ENCODE data around the gene CALN1.
"Not testable (repeated sequence)": the region's sequence is repeated elsewhere in the genome, so short reads cannot be mapped to it uniquely, and the experiment has no call there.

The CALN1 gene

GRCh38 chr7:71925663-71926062 is 486.5 kb downstream of the CALN1 start:
- H4K91ac ChIP-seq (ENCODE audit: low read depth, low read length, poor library complexity) = no peak overlapping the region
- peaks cover 0 to 10% of the 10 kb centered on the region in 2 donors for H3K9me3 ChIP-seq (replicated peaks in 1 of 2; ENCODE audit: control insufficient read depth in 2 of 2, insufficient read depth in 1 of 2, low read depth in 1 of 2, low read length in 2 of 2)
- no peak overlapping the region for H3K27ac ChIP-seq (replicated peaks; ENCODE audit: low read length)
- H3K79me1 ChIP-seq (ENCODE audit: low read depth, low read length) = no peaks in the 10 kb centered on the region
- H3K9ac ChIP-seq (ENCODE audit: low read depth, low read length, poor library complexity) = no peak overlapping the region
- no peaks in the 10 kb centered on the region for H3K4me1 ChIP-seq (ENCODE audit: control insufficient read depth in 2 of 2, insufficient read depth in 1 of 2, low read depth in 1 of 2, low read length in 2 of 2)
- H2BK120ac ChIP-seq (ENCODE audit: low read depth, low read length) = no peak overlapping the region
- H3K27me3 ChIP-seq (ENCODE audit: control insufficient read depth in 3 of 3, insufficient read depth in 3 of 3, low read depth in 1 of 3, low read length in 3 of 3) = peaks cover 0 to 2% (median 0%) of the 10 kb centered on the region in 3 experiments
- H3K4me3 ChIP-seq (ENCODE audit: low read length in 2 of 2) = no peak overlapping the region
- no peak overlapping the region for H2AFZ ChIP-seq (ENCODE audit: low read length)
- WGBS, 2 donors (ENCODE audit: extremely low coverage in 2 of 2, insufficient read length in 2 of 2, insufficient replicate concordance in 1 of 2) = no CpG with 5 or more reads among the region's 7 CpGs
- H3K14ac ChIP-seq (ENCODE audit: low read length) = no peak overlapping the region
- H2BK15ac ChIP-seq (ENCODE audit: low read length) = no peak overlapping the region
- no peak overlapping the region for H3K18ac ChIP-seq (ENCODE audit: low read length)
- H2BK5ac ChIP-seq (ENCODE audit: low read length) = no peak overlapping the region
- no peak overlapping the region for H2AK5ac ChIP-seq (ENCODE audit: low read depth, low read length)
- no peak overlapping the region for H3K4ac ChIP-seq (ENCODE audit: low read length)
- H4K8ac ChIP-seq (ENCODE audit: low read depth, low read length) = no peak overlapping the region
- H2BK12ac ChIP-seq (ENCODE audit: low read length) = no peak overlapping the region
- no peak for DNase-seq (ENCODE audit: low spot score)
- H3K36me3 ChIP-seq (replicated peaks in 1 of 2; ENCODE audit: control insufficient read depth in 2 of 2, insufficient read depth in 2 of 2, low read length in 2 of 2) = no peaks in the 10 kb centered on the region
- no peak overlapping the region for H3K4me2 ChIP-seq (ENCODE audit: insufficient read depth, low read length, poor library complexity, severe bottlenecking)
- H3K23ac ChIP-seq (ENCODE audit: low read depth, low read length, poor library complexity) = no peak overlapping the region

GRCh38 chr7:71914204-71914603 is 497.9 kb downstream of the CALN1 start:
- no CpG with 5 or more reads among the region's 4 CpGs for WGBS, 2 donors (ENCODE audit: extremely low coverage in 2 of 2, insufficient read length in 2 of 2, insufficient replicate concordance in 1 of 2)
- H4K8ac ChIP-seq (ENCODE audit: low read depth, low read length); DNase-seq (ENCODE audit: low spot score); H4K91ac ChIP-seq (ENCODE audit: low read depth, low read length, poor library complexity); H2BK5ac ChIP-seq (ENCODE audit: low read length); H3K4me2 ChIP-seq (ENCODE audit: insufficient read depth, low read length, poor library complexity, severe bottlenecking); H3K9me3 ChIP-seq (replicated peaks in 1 of 2; ENCODE audit: control insufficient read depth in 2 of 2, insufficient read depth in 1 of 2, low read depth in 1 of 2, low read length in 2 of 2); H2BK15ac ChIP-seq (ENCODE audit: low read length); H3K4me1 ChIP-seq (ENCODE audit: control insufficient read depth in 2 of 2, insufficient read depth in 1 of 2, low read depth in 1 of 2, low read length in 2 of 2); H2AK5ac ChIP-seq (ENCODE audit: low read depth, low read length); H3K27me3 ChIP-seq (ENCODE audit: control insufficient read depth in 3 of 3, insufficient read depth in 3 of 3, low read depth in 1 of 3, low read length in 3 of 3); H3K18ac ChIP-seq (ENCODE audit: low read length); H2AFZ ChIP-seq (ENCODE audit: low read length); H3K23ac ChIP-seq (ENCODE audit: low read depth, low read length, poor library complexity); H3K36me3 ChIP-seq (replicated peaks in 1 of 2; ENCODE audit: control insufficient read depth in 2 of 2, insufficient read depth in 2 of 2, low read length in 2 of 2); H3K14ac ChIP-seq (ENCODE audit: low read length); H3K79me1 ChIP-seq (ENCODE audit: low read depth, low read length); H2BK12ac ChIP-seq (ENCODE audit: low read length); H3K9ac ChIP-seq (ENCODE audit: low read depth, low read length, poor library complexity); H3K27ac ChIP-seq (replicated peaks; ENCODE audit: low read length); H3K4me3 ChIP-seq (ENCODE audit: low read length in 2 of 2); H2BK120ac ChIP-seq (ENCODE audit: low read depth, low read length); H3K4ac ChIP-seq (ENCODE audit: low read length): not testable (repeated sequence)

GRCh38 chr7:71912476-71912875 is 499.7 kb downstream of the CALN1 start:
- H2AK5ac ChIP-seq (ENCODE audit: low read depth, low read length) = no peak overlapping the region
- no peak overlapping the region for H3K14ac ChIP-seq (ENCODE audit: low read length)
- no peak overlapping the region for H4K8ac ChIP-seq (ENCODE audit: low read depth, low read length)
- peaks cover 0 to 3% of the 10 kb centered on the region in 2 donors for H3K9me3 ChIP-seq (replicated peaks in 1 of 2; ENCODE audit: control insufficient read depth in 2 of 2, insufficient read depth in 1 of 2, low read depth in 1 of 2, low read length in 2 of 2)
- no peak overlapping the region for H2BK120ac ChIP-seq (ENCODE audit: low read depth, low read length)
- no CpG with 5 or more reads among the region's 4 CpGs for WGBS, 2 donors (ENCODE audit: extremely low coverage in 2 of 2, insufficient read length in 2 of 2, insufficient replicate concordance in 1 of 2)
- no peak overlapping the region for H2BK15ac ChIP-seq (ENCODE audit: low read length)
- H2BK12ac ChIP-seq (ENCODE audit: low read length) = no peak overlapping the region
- no peaks in the 10 kb centered on the region for H3K79me1 ChIP-seq (ENCODE audit: low read depth, low read length)
- H3K36me3 ChIP-seq (replicated peaks in 1 of 2; ENCODE audit: control insufficient read depth in 2 of 2, insufficient read depth in 2 of 2, low read length in 2 of 2) = no peaks in the 10 kb centered on the region
- no peak overlapping the region for H2AFZ ChIP-seq (ENCODE audit: low read length)
- no peak overlapping the region for H2BK5ac ChIP-seq (ENCODE audit: low read length)
- H4K91ac ChIP-seq (ENCODE audit: low read depth, low read length, poor library complexity) = no peak overlapping the region
- H3K9ac ChIP-seq (ENCODE audit: low read depth, low read length, poor library complexity) = no peak overlapping the region
- no peak overlapping the region for H3K4me2 ChIP-seq (ENCODE audit: insufficient read depth, low read length, poor library complexity, severe bottlenecking)
- no peak for DNase-seq (ENCODE audit: low spot score)
- H3K4me3 ChIP-seq (ENCODE audit: low read length in 2 of 2) = no peak overlapping the region
- no peak overlapping the region for H3K23ac ChIP-seq (ENCODE audit: low read depth, low read length, poor library complexity)
- H3K4ac ChIP-seq (ENCODE audit: low read length) = no peak overlapping the region
- peaks cover 0 to 2% of the 10 kb centered on the region in 2 donors for H3K4me1 ChIP-seq (ENCODE audit: control insufficient read depth in 2 of 2, insufficient read depth in 1 of 2, low read depth in 1 of 2, low read length in 2 of 2)
- H3K18ac ChIP-seq (ENCODE audit: low read length) = no peak overlapping the region
- H3K27ac ChIP-seq (replicated peaks; ENCODE audit: low read length) = no peak overlapping the region
- H3K27me3 ChIP-seq (ENCODE audit: control insufficient read depth in 3 of 3, insufficient read depth in 3 of 3, low read depth in 1 of 3, low read length in 3 of 3) = no peaks in the 10 kb centered on the region

- no peak overlapping the region for H2BK15ac ChIP-seq (ENCODE audit: low read length)
- no peak overlapping the region for H3K23ac ChIP-seq (ENCODE audit: low read depth, low read length, poor library complexity)
- no peak for DNase-seq (ENCODE audit: low spot score)
- H3K9me3 ChIP-seq (replicated peaks in 1 of 2; ENCODE audit: control insufficient read depth in 2 of 2, insufficient read depth in 1 of 2, low read depth in 1 of 2, low read length in 2 of 2) = peaks cover 0 to 3% of the 10 kb centered on the region in 2 donors
- H3K36me3 ChIP-seq (replicated peaks in 1 of 2; ENCODE audit: control insufficient read depth in 2 of 2, insufficient read depth in 2 of 2, low read length in 2 of 2) = no peaks in the 10 kb centered on the region
- no peaks in the 10 kb centered on the region for H3K27me3 ChIP-seq (ENCODE audit: control insufficient read depth in 3 of 3, insufficient read depth in 3 of 3, low read depth in 1 of 3, low read length in 3 of 3)
- no peak overlapping the region for H3K4me3 ChIP-seq (ENCODE audit: low read length in 2 of 2)
- H3K14ac ChIP-seq (ENCODE audit: low read length) = no peak overlapping the region
- no CpG with 5 or more reads among the region's 5 CpGs for WGBS, 2 donors (ENCODE audit: extremely low coverage in 2 of 2, insufficient read length in 2 of 2, insufficient replicate concordance in 1 of 2)
- H3K4ac ChIP-seq (ENCODE audit: low read length) = no peak overlapping the region
- no peak overlapping the region for H2BK5ac ChIP-seq (ENCODE audit: low read length)
- H2AFZ ChIP-seq (ENCODE audit: low read length) = no peak overlapping the region
- H2BK120ac ChIP-seq (ENCODE audit: low read depth, low read length) = no peak overlapping the region
- no peak overlapping the region for H3K27ac ChIP-seq (replicated peaks; ENCODE audit: low read length)
- H3K18ac ChIP-seq (ENCODE audit: low read length) = no peak overlapping the region
- no peak overlapping the region for H2AK5ac ChIP-seq (ENCODE audit: low read depth, low read length)
- H3K79me1 ChIP-seq (ENCODE audit: low read depth, low read length) = no peaks in the 10 kb centered on the region
- H3K4me1 ChIP-seq (ENCODE audit: control insufficient read depth in 2 of 2, insufficient read depth in 1 of 2, low read depth in 1 of 2, low read length in 2 of 2) = no peaks in the 10 kb centered on the region
- H4K91ac ChIP-seq (ENCODE audit: low read depth, low read length, poor library complexity) = no peak overlapping the region
- no peak overlapping the region for H3K9ac ChIP-seq (ENCODE audit: low read depth, low read length, poor library complexity)
- no peak overlapping the region for H3K4me2 ChIP-seq (ENCODE audit: insufficient read depth, low read length, poor library complexity, severe bottlenecking)
- H4K8ac ChIP-seq (ENCODE audit: low read depth, low read length) = no peak overlapping the region
- H2BK12ac ChIP-seq (ENCODE audit: low read length) = no peak overlapping the region
Measured at GRCh38 chr7:71911051-71911450, 501.1 kb downstream of the CALN1 start.
